ENCODE results near the gene C2CD4C. TPM values are rescaled to one million over a fixed set of nuclear protein-coding genes. Genes with fewer than 3 reads are reported as not detected.

The C2CD4C gene
- total RNA-seq, 4 donors from 2014 or later = 0.44 to 6.8 (median 0.51) TPM; not detected in 1

GRCh38 chr19:410243-410781 lies 1.4 kb upstream of the C2CD4C start:
- no peak for TF ChIP-seq CTCF (IDR thresholded peaks at IDR 0.05; ENCODE audit: low read depth)

GRCh38 chr19:409516-410242 lies 732 bp upstream of the C2CD4C start:
- TF ChIP-seq CTCF (IDR thresholded peaks at IDR 0.05; ENCODE audit: low read depth) = no peak

- TF ChIP-seq CTCF (IDR thresholded peaks at IDR 0.05; ENCODE audit: low read depth) = no peak
Observed at GRCh38 chr19:408441-408901, 476 bp downstream of the C2CD4C start.

GRCh38 chr19:407511-408440 lies 1.2 kb downstream of the C2CD4C start:
- no peak for TF ChIP-seq CTCF (IDR thresholded peaks at IDR 0.05; ENCODE audit: low read depth)

GRCh38 chr19:406971-407510 lies 1.9 kb downstream of the C2CD4C start:
- TF ChIP-seq CTCF (IDR thresholded peaks at IDR 0.05; ENCODE audit: low read depth) = no peak

GRCh38 chr19:406135-406781 lies 2.7 kb downstream of the C2CD4C start:
- TF ChIP-seq CTCF (IDR thresholded peaks at IDR 0.05; ENCODE audit: low read depth) = no peak

Measured in subcutaneous adipose tissue (tissue), 4 donors.